Stimulated activated CD4-positive, alpha-beta T cell treated with anti-CD3 and anti-CD28 coated beads, Interleukin-12 subunit alpha, Interleukin-12 subunit beta, amount 100 ng/mL, for 4 hours (primary cell): Measurements from ENCODE around the gene VSIG8.
A peak's percentile ranks its signal among the peaks of the same experiment; 100 is the strongest.

Experiments
- DNase-seq: peaks from one replicate; pipeline ENCODE4 v3.0.0-alpha.2; 2020

Gene VSIG8

DNA sequence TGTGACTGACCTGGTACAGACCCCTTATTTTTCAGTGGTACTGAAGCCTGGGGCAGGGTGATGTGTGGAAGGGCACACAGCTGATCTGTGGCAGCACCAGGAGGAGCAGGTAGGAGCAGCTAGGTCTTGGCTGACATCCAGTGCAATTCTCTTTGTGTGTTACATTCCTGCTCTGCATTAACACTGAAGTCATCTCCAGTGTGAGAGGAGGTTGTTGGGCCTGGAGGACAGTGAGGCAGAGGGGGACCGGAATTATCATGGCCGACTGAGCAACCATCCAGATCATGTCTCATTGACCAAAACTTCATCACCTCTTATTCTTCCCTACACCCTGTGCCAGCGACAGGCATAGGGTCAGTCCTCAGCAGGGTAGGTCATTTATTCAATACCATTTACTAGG is 34.3 kb downstream of the VSIG8 start:
- DNase-seq: no peak

DNA sequence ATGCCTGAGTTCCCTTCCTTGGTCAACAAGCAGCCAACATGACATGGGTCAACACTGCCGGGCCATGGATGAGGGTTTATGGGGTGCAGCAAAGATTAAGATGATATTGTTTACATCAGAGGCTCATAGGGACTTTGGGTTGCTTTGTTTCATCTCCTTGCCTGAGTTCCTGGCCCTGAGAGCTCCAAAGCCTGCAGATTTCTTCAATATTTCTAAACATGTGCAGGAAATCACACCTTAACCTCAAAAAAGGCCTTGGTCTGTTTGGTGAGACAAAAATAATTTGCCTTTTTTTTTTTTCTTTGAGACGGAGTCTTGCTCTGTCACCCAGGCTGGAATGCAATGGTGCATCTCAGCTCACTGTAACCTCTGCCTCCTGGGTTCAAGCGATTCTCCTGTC is 34.9 kb downstream of the VSIG8 start:
- DNase-seq: no peak

DNA sequence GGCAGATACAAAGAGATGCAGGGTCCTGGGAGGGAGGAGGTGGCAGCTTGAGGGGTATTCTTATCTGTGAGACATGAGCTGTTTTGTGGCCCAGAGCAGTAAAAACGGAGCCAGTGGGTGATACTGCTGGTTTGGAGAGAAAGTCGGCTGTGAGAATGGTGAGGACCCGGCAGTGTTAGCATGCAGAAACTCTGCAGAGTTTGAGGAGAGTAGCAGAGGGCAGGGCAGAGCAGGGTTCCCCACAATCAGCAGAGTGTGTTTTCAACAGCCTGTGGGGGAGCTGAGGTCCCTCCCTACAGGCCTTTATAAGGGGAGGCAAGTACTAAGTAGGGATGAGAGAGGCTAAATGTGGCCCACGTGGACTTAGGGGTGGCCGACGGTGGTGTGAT is 35.4 kb downstream of the VSIG8 start:
- DNase-seq: no peak

DNA sequence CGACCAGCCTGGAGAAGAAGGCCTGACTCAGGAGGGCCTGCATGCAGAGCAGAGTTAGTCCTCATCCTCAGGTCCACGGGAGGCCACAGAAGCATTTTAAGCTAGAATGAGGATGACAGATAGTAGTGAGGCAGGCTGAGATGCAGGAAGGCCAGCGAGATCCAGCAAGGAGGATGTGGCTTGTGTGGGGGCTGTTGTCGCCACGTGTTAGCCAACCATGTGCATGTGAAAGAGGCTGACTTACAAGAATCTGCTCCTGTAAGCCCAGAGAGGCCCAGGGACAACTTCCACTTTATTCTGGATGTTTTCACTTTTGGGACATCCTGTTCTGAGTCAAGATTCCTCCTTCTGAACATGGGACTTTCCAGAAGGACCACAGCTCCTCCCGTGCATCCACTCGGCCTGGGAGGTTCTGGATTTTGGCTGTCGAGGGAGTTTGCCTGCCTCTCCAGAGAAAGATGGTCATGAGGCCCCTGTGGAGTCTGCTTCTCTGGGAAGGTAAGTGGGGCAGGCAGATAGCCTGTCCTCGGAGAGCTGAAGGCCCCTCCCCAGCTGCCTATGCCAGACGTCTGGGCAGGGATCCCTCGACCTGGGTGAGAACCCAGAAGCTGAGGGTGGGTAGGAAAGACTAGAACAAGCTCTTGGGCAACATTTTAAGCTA is 35.9 kb downstream of the VSIG8 start, which contains the start of gene SLAMF8:
Gene SLAMF8 (plus strand): TSS at position 433 of the 661 bp plus-strand sequence. CDS start 26 bp downstream, at position 459.
- DNase-seq: peak; percentile 13

DNA sequence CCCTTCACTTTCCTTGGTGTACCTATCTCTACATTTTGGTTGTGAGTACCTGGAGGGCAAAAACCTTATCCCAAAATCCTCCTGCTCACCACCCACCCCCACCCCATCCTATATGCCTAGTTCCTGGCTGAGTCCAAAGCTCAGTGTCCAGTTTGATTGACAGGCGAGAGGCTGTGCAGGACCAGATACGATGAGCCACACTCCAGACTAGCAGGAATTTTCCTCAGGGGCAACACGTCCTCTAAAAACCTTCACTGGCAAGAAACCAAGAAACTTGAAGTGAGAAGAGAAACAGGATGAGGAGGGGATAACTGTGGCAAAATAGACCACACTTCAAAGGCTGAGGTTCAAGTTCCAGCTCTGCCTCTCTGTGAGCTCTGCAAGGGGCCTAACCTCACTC is 36.9 kb downstream of the VSIG8 start:
- no peak for DNase-seq

DNA sequence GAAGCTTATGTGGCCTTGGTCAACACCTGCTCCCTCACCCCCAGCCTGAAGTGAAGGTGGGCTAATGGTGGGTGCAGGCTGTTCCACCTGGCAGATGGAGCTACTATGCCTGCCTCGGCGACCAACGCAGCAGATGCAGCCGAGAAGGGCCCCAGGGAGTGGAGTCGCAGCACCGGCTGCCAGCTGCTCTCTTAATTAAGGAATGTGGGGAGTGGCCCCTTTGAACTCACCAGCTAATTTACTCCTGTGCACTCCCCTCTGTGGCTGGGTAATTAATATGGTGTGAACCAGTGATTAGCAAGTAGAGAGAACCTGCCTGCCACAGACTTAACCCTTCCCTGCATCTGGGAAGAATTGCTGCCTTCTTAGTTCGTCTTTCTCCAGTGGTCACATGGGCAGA is 39.1 kb downstream of the VSIG8 start:
- DNase-seq: no peak

DNA sequence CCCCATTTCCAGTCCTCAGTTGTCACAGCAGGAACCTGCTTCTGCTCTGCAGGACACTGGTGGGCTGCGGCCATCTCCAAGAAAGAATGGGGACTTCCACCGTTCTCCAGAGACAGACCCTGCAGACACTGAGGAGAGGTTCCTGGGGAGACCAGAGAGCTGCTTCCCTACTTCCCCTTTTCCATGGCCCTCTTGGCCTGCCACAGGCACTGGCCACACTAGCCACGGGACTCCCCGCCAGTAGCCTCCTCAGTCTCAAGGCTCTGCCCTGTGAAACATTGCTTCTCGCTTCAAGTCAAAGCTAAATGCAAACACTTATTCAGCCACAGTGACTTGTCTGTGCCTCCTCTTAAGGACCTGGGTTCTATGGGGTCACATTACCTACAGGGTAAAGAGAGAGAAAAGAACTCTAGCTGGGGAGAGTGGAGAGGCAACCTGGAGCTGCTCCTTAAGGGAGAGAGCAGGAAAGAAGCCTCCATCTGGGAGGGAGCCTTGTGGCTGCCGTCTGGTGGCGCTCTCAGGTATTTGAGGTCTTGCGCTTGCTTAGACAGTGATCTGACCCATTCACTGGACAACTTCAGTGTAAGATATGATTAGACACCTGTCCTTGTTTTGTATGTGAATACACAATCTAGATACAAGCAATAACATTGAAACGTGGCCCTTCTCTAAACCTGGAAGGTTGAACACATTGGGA is 41.1 kb downstream of the VSIG8 start:
- no peak for DNase-seq

DNA sequence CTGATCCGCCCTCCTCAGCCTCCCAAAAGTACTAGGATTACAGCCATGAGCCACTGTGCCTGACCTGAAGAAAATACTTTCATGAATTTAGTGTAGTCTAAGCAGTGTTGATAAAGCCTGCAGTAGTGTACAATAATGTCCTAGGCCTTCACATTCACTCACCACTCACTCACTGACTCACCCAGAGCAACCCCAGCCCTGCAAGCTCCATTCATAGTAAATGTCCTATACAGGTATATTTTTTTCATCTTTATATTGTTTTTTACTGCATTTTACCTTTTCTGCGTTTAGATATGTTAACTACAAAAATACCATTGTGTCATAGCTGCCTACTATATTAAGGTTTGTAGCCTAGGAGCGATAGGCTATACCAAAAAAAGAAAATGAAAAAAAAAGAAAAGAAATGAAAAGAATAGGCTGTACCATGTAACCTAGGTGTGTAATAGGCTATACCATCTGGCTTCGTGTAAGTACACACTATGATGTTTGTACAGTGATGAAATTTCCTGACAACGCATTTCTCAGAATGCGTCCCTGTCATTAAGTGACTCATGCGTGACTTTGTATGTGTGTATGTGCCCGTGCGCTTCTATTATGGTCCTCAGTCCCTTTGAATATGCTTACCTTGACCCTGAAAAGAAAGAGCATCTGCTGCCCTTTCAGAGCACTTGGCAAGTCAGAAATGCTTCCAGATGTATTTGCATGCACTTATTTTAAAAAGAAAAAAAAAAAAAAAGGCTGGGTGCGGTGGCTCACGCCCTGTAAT is 45.0 kb downstream of the VSIG8 start:
- no peak for DNase-seq

DNA sequence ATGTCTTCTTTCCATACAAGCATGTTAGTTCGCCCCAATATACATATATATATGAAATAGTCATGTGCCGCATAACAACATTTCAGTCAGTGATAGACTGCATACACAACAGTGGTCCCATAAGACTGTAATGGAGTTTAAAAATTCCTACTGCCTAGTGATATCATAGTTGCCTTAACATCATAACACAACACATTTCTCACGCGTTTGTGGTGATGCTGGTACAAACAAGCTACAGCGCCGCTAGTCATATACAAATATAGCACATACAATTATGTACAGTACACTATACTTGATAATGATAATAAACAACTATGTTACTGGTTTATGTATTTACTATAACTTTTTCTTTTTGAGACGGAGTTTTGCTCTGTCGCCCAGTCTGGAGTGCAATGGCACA is 46.5 kb downstream of the VSIG8 start:
- DNase-seq: no peak

DNA sequence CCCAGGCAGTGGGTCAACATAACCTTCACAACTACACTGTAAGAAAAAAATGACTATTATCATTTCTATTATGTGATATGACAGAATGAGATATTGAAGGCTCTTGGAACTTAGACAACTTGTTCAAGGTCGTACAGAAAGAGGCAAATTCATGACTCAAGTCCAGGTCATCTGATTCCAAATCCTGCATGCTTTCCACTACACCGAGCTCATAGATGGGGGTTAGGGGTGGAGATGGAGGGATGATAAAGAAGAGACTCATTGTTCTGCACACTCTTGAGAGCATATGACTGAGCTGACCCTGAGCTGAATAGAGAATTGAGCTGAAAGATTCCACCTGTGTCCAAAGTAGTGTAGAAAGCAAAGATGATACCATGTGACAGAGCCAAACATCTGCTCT is 57.5 kb downstream of the VSIG8 start:
- DNase-seq: no peak
